ENCODE results near the gene PPBP. TPM values are rescaled to one million over a fixed set of nuclear protein-coding genes. Genes with fewer than 3 reads are reported as not detected.
"Not testable (repeated sequence)": the region's sequence is repeated elsewhere in the genome, so short reads cannot be mapped to it uniquely, and the experiment has no call there.

Gene PPBP
- total RNA-seq, 4 donors from 2014 or later, result 10.1 TPM; not detected in 3

GRCh38 chr4:73989928-73990327, 1.9 kb upstream of the PPBP start:
- WGBS, result 60% methylated on average over 5 of the region's 5 CpGs
- no peak for TF ChIP-seq CTCF (IDR thresholded peaks at IDR 0.05)
- no peak for TF ChIP-seq POLR2A (IDR thresholded peaks at IDR 0.05; ENCODE audit: low read depth)
- TF ChIP-seq EP300 (IDR thresholded peaks at IDR 0.05), result no peak
- TF ChIP-seq POLR2AphosphoS5 (IDR thresholded peaks at IDR 0.05), result no peak
- no peaks in the 10 kb centered on the region for H3K4me1 ChIP-seq
- no peaks in the 10 kb centered on the region for H3K36me3 ChIP-seq
- peaks cover 0 to 7% (median 0%) of the 10 kb centered on the region in 4 donors for H3K27me3 ChIP-seq
- intact Hi-C loops (cut with DNase I), result no loop called here
- H3K9me3 ChIP-seq, result no peaks in the 10 kb centered on the region
- no peak for DNase-seq (ENCODE audit: extremely low spot score)
- H3K27ac ChIP-seq (replicated peaks in 1 of 4), result no peak overlapping the region
- no peak overlapping the region for H3K4me3 ChIP-seq

- intact Hi-C loops (cut with DNase I), result no loop called here
- Histone ChIP-seq H3K4me1 (no peaks in the 10 kb centered on the region), H3K27me3 (peaks cover 0 to 10% (median 0%) of the 10 kb centered on the region in 4 donors), H3K4me3 (no peak overlapping the region), H3K27ac (replicated peaks in 1 of 4) (no peak overlapping the region), H3K9me3 (no peaks in the 10 kb centered on the region), H3K36me3 (no peaks in the 10 kb centered on the region)
- DNase-seq (ENCODE audit: extremely low spot score), result no peak
- WGBS, result 70% methylated on average over 3 of the region's 3 CpGs
- no peak for TF ChIP-seq POLR2AphosphoS5 (IDR thresholded peaks at IDR 0.05)
- TF ChIP-seq EP300 (IDR thresholded peaks at IDR 0.05), result no peak
- no peak for TF ChIP-seq CTCF (IDR thresholded peaks at IDR 0.05)
- no peak for TF ChIP-seq POLR2A (IDR thresholded peaks at IDR 0.05; ENCODE audit: low read depth)
These were observed 1.0 kb upstream of the PPBP start for GRCh38 chr4:73989031-73989430.

- intact Hi-C loops (cut with DNase I), result no loop called here
- Histone ChIP-seq H3K27ac (replicated peaks in 1 of 4) (no peak overlapping the region), H3K36me3 (no peaks in the 10 kb centered on the region), H3K4me3 (no peak overlapping the region), H3K4me1 (peaks cover 0 to 4% (median 2%) of the 10 kb centered on the region in 4 donors), H3K9me3 (no peaks in the 10 kb centered on the region), H3K27me3 (peaks cover 0 to 24% (median 0%) of the 10 kb centered on the region in 4 donors)
- 43% methylated on average over 1 of the region's 1 CpG for WGBS
- no peak for DNase-seq (ENCODE audit: extremely low spot score)
- TF ChIP-seq POLR2AphosphoS5 (IDR thresholded peaks at IDR 0.05), result no peak
- TF ChIP-seq EP300 (IDR thresholded peaks at IDR 0.05), result no peak
- TF ChIP-seq CTCF (IDR thresholded peaks at IDR 0.05), result no peak
- TF ChIP-seq POLR2A (IDR thresholded peaks at IDR 0.05; ENCODE audit: low read depth), result no peak
These were observed 2.5 kb downstream of the PPBP start for GRCh38 chr4:73985528-73985852.

- WGBS, result 78% methylated on average over 4 of the region's 4 CpGs
- Histone ChIP-seq H3K27ac (replicated peaks in 1 of 4) (no peak overlapping the region), H3K27me3 (peaks cover 0 to 24% (median 0%) of the 10 kb centered on the region in 4 donors), H3K9me3 (no peaks in the 10 kb centered on the region), H3K36me3 (no peaks in the 10 kb centered on the region), H3K4me1 (peaks cover 0 to 4% (median 2%) of the 10 kb centered on the region in 4 donors), H3K4me3 (no peak overlapping the region)
- DNase-seq (ENCODE audit: extremely low spot score), result no peak
- intact Hi-C loops (cut with DNase I), result no loop called here
- TF ChIP-seq POLR2A (IDR thresholded peaks at IDR 0.05; ENCODE audit: low read depth) (no peak), EP300 (IDR thresholded peaks at IDR 0.05) (no peak), POLR2AphosphoS5 (IDR thresholded peaks at IDR 0.05) (no peak), CTCF (IDR thresholded peaks at IDR 0.05) (no peak)
These were observed 3.1 kb downstream of the PPBP start for GRCh38 chr4:73984736-73985527.

- WGBS, result 73% methylated on average over 7 of the region's 7 CpGs
- H3K36me3 ChIP-seq, result not testable (repeated sequence)
These were observed 6.8 kb downstream of the PPBP start for GRCh38 chr4:73981175-73981574.

More at GRCh38 chr4:73981175-73981574, 6.8 kb downstream of the PPBP start:
- intact Hi-C loops (cut with DNase I); DNase-seq (ENCODE audit: extremely low spot score); H3K4me1 ChIP-seq; H3K4me3 ChIP-seq; H3K9me3 ChIP-seq; H3K27ac ChIP-seq (replicated peaks in 1 of 4): not testable (repeated sequence)
- peaks cover 0 to 27% (median 0%) of the 10 kb centered on the region in 4 donors for H3K27me3 ChIP-seq
